WI38 (cell line): ENCODE results near the gene PBX1.

Experiments
- H3K4me3 ChIP-seq: 2 replicates; pipeline ENCODE4 v1.5.1; 2011; ENCODE audit warnings: low read depth, mild to moderate bottlenecking, control low read depth, low read length
- CTCF ChIP-seq: IDR thresholded peaks from 2 replicates; pipeline ENCODE4 v1.5.1; 2012; ENCODE audit warnings: low read depth, mild to moderate bottlenecking, control low read depth, low read length

The PBX1 gene

GRCh38 chr1:164560121-164560541, 1.1 kb downstream of the PBX1 start:
- peak overlapping the region; percentile 63 for H3K4me3 ChIP-seq
- TF ChIP-seq CTCF, result no peak

GRCh38 chr1:164560556-164560955, 1.6 kb downstream of the PBX1 start:
- H3K4me3 ChIP-seq, result peak overlapping the region; percentile 63
- TF ChIP-seq CTCF, result no peak

DNA sequence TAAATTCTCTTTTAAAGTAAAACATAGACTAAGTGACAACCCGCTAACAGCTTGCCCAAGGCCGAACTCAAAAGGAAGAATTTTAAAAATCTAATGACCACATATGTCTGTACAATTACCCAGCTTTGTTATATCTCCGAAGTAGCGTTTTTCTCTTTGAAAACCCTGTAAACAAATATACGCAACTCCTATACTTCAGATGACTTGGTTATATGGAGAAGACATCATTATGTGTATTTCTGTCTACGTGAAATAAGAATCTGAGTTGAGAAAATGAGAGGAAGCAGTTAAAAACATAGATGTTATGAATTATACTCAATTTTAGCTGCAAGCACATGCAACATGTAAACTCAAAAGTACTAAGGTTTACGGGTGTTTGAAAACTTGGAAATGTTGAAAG, 2.0 kb downstream of the PBX1 start:
- TF ChIP-seq CTCF, result no peak
- H3K4me3 ChIP-seq, result peak overlapping the region; percentile 63

DNA sequence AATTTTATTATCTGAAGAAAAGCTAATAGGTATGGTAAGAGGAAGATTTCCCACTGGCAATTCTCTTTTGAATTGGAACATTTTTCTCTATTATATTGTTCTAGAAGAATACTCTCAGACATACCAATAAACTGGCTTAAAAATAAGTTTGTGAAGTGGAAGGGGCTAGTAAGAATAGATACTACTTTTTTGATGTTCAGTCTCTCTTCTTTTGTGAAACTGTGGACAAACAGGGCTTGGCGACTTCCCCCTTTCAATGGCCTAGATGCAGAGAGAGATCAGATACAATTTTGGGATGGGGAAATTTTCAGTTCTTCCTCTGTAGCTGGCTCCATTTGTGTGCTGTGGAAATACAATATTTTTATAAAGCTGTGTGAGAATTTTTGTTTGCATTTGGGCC, 2.5 kb downstream of the PBX1 start:
- no peak for TF ChIP-seq CTCF
- H3K4me3 ChIP-seq, result peak overlapping the region; percentile 63

DNA sequence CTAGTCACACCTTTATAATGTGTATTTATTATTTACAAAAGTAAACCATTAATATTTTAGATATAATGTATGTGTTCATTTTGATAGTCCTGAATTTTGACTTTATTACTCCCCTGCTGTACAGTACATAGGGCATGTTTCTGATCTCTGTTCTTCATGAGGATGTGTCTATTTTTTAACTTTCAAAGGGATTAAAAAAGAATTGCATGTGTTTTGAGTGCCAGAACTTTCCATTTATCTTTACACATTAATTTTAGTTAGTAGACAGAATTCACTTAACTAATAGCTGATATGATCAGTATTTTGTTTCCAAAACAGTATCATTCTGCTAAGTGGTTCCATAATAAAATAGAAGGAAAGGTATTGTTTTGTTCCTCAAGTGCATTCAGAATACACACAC, 3.1 kb downstream of the PBX1 start:
- peak overlapping the region; percentile 63 for H3K4me3 ChIP-seq
- TF ChIP-seq CTCF, result no peak

- H3K4me3 ChIP-seq, result peak overlapping the region; percentile 63
- TF ChIP-seq CTCF, result no peak
Measured at GRCh38 chr1:164562511-164562910, 3.5 kb downstream of the PBX1 start.

GRCh38 chr1:164562947-164563520, 4.0 kb downstream of the PBX1 start:
- no peak for TF ChIP-seq CTCF
- peak overlapping the region; percentile 63 for H3K4me3 ChIP-seq
